GM12878 (cell line): ENCODE data around the gene PFN4. TPM values are rescaled to one million over a fixed set of nuclear protein-coding genes. Genes with fewer than 3 reads are reported as not detected.
A peak's percentile ranks its signal among the peaks of the same experiment; 100 is the strongest.

ENCODE experiments used
- DPF2 ChIP-seq: fragments of 450-650 bp; IDR thresholded peaks from 2 replicates; pipeline ENCODE4 v1.6.1; 2017; ENCODE audit warnings: mild to moderate bottlenecking
- EED ChIP-seq: sonication (generic); IDR thresholded peaks from 2 replicates; pipeline ENCODE4 v1.6.1; 2016; ENCODE audit warnings: antibody characterized with exemption, low read depth
- EP300 ChIP-seq, 2 experiments: fragments of 150-350 bp in 1 of 2; IDR thresholded peaks; 2 replicates each; pipeline ENCODE4 v1.6.1; 2011 to 2012; ENCODE audit warnings: low read depth in 2 of 2, low read length in 2 of 2, borderline replicate concordance in 1 of 2, improper control_type of control experiment in 1 of 2, inconsistent platforms in 1 of 2; ENCODE audit not compliant: control insufficient read depth in 1 of 2
- FOS ChIP-seq: IDR thresholded peaks from 3 replicates; pipeline ENCODE4 v1.6.1; 2011; ENCODE audit warnings: borderline replicate concordance; ENCODE audit not compliant: insufficient read length; ENCODE audit errors: extremely low read depth
- GABPA ChIP-seq: IDR thresholded peaks from 2 replicates; pipeline ENCODE4 v1.6.1; 2014; ENCODE audit warnings: antibody characterized with exemption, low read depth, mild to moderate bottlenecking, inconsistent platforms
- HDAC2 ChIP-seq: fragments of 200-600 bp; sonication (generic); IDR thresholded peaks from 2 replicates; pipeline ENCODE4 v1.6.1; 2017
- IKZF2 ChIP-seq, 2 experiments: fragments of 450-650 bp; IDR thresholded peaks; 2 replicates each; pipeline ENCODE4 v1.6.1; 2017; ENCODE audit warnings: mild to moderate bottlenecking in 2 of 2, moderate library complexity in 2 of 2
- KAT2A ChIP-seq: conservative IDR thresholded peaks from 2 replicates; pipeline ENCODE4 v1.6.1; 2011; ENCODE audit warnings: low read depth, low read length; ENCODE audit not compliant: control insufficient read depth
- MLLT1 ChIP-seq: fragments of 450-650 bp; IDR thresholded peaks from 2 replicates; pipeline ENCODE4 v1.6.1; 2016; ENCODE audit warnings: mild to moderate bottlenecking
- NR2F1 ChIP-seq: fragments of 450-650 bp; conservative IDR thresholded peaks from 2 replicates; pipeline ENCODE4 v1.6.1; 2017; ENCODE audit warnings: mild to moderate bottlenecking
- PRDM15 ChIP-seq: fragments of 450-650 bp; formaldehyde crosslinking; IDR thresholded peaks from 2 replicates; pipeline ENCODE4 v1.4.0; 2020; ENCODE audit warnings: mild to moderate bottlenecking, moderate library complexity
- STAT1 ChIP-seq: fragments of 450-650 bp; conservative IDR thresholded peaks from 2 replicates; pipeline ENCODE4 v1.6.1; 2014; ENCODE audit warnings: antibody characterized with exemption, mild to moderate bottlenecking
- SUPT20H ChIP-seq: IDR thresholded peaks from 2 replicates; pipeline ENCODE4 v1.6.1; 2011; ENCODE audit warnings: low read depth, mild to moderate bottlenecking, low read length, moderate library complexity, borderline replicate concordance; ENCODE audit not compliant: control insufficient read depth
- TBL1XR1 ChIP-seq: IDR thresholded peaks from 2 replicates; pipeline ENCODE4 v1.6.1; 2012; ENCODE audit warnings: low read depth, low read length, improper control_type of control experiment
- TCF3 ChIP-seq: IDR thresholded peaks from 2 replicates; pipeline ENCODE4 v1.6.1; 2012; ENCODE audit warnings: low read depth, mild to moderate bottlenecking, low read length, borderline replicate concordance; ENCODE audit not compliant: insufficient read depth
- ZNF384 ChIP-seq: IDR thresholded peaks from 2 replicates; pipeline ENCODE4 v1.6.1; 2012; ENCODE audit warnings: low read depth, mild to moderate bottlenecking, low read length, improper control_type of control experiment, borderline replicate concordance
- polyA plus RNA-seq, 11 experiments: library from polyadenylated mRNA; depleted of rRNA in 4 of 11; unstranded in 6 of 11; stranded (reverse) in 5 of 11; fragments of >200 nt; fragmentation: Nextera tagmentation in 4 of 11; fragmentation: Illumina TruSeq in 1 of 11; extraction: Ambion mirVana in 4 of 11; extraction: Trizol in 1 of 11; gene quantifications; 1 replicate in 1 of 11; 2 replicates in 10 of 11; pipeline versions ENCODE4 v1.2.1 to v1.2.3, GENCODE V29; 2011 to 2016; ENCODE audit warnings: inconsistent platforms in 2 of 11, missing spikeins in 2 of 11, low read depth in 1 of 11
- total RNA-seq, 4 experiments: library from RNA; depleted of rRNA in 3 of 4; stranded (reverse); fragments of >200 nt in 3 of 4; fragmentation: Illumina TruSeq in 1 of 4; extraction: Trizol in 1 of 4; gene quantifications; 2 replicates each; pipeline versions ENCODE4 v1.2.1 to v1.2.3, GENCODE V29; 2013 to 2021
- TF ChIP-seq, protein P1 (sequence below): fragments of 450-650 bp; conservative IDR thresholded peaks from 2 replicates; pipeline ENCODE4 v1.6.1; 2017; ENCODE audit warnings: mild to moderate bottlenecking, moderate library complexity
- TF ChIP-seq, protein P2 (sequence below): fragments of 450-650 bp; IDR thresholded peaks from 2 replicates; pipeline ENCODE4 v1.6.1; 2017; ENCODE audit warnings: low read depth, mild to moderate bottlenecking, moderate library complexity
- TF ChIP-seq, protein P3 (sequence below): fragments of 450-650 bp; IDR thresholded peaks from 2 replicates; pipeline ENCODE4 v1.6.1; 2014; ENCODE audit warnings: mild to moderate bottlenecking

Gene PFN4
- total and polyA plus RNA-seq, 10 of the 15 experiments (the other 5 are each of a cell fraction or from before 2014, with no cell fraction given) = 0.12 to 2.1 (median 1.0) TPM

GRCh38 chr2:24084386-24085199 is 38.5 kb downstream of the PFN4 start, which contains the start of gene TP53I3 (continued):
- TF ChIP-seq, protein P1, sequence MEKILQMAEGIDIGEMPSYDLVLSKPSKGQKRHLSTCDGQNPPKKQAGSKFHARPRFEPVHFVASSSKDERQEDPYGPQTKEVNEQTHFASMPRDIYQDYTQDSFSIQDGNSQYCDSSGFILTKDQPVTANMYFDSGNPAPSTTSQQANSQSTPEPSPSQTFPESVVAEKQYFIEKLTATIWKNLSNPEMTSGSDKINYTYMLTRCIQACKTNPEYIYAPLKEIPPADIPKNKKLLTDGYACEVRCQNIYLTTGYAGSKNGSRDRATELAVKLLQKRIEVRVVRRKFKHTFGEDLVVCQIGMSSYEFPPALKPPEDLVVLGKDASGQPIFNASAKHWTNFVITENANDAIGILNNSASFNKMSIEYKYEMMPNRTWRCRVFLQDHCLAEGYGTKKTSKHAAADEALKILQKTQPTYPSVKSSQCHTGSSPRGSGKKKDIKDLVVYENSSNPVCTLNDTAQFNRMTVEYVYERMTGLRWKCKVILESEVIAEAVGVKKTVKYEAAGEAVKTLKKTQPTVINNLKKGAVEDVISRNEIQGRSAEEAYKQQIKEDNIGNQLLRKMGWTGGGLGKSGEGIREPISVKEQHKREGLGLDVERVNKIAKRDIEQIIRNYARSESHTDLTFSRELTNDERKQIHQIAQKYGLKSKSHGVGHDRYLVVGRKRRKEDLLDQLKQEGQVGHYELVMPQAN = 0 out of 2 replicates have a peak, but pooled peaks have one; percentile 2
- TF ChIP-seq NR2F1 (peak; percentile 62), STAT1 (no peak), GABPA (no peak), HDAC2 (no peak), DPF2 (0 out of 2 replicates have a peak, but pooled peaks have one; percentile 51), SUPT20H (no peak), IKZF2 (IDR thresholded peaks at IDR 0.05) (peak; percentile 78 to 88), TBL1XR1 (no peak), FOS (no peak), EP300 (IDR thresholded peaks at IDR 0.05; ENCODE audit: borderline replicate concordance in 1 of 2, control insufficient read depth in 1 of 2, low read depth in 2 of 2, low read length in 2 of 2) (0 out of 4 replicates have a peak, but pooled peaks of 1 of the 2 experiments have one; percentile 9), MLLT1 (no peak), EED (peak; percentile 92), ZNF384 (no peak), KAT2A (no peak), PRDM15 (no peak), TCF3 (0 out of 2 replicates have a peak, but pooled peaks have one; percentile 3)
- TF ChIP-seq, protein P2, sequence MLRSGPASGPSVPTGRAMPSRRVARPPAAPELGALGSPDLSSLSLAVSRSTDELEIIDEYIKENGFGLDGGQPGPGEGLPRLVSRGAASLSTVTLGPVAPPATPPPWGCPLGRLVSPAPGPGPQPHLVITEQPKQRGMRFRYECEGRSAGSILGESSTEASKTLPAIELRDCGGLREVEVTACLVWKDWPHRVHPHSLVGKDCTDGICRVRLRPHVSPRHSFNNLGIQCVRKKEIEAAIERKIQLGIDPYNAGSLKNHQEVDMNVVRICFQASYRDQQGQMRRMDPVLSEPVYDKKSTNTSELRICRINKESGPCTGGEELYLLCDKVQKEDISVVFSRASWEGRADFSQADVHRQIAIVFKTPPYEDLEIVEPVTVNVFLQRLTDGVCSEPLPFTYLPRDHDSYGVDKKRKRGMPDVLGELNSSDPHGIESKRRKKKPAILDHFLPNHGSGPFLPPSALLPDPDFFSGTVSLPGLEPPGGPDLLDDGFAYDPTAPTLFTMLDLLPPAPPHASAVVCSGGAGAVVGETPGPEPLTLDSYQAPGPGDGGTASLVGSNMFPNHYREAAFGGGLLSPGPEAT = peak; percentile 15; the same call in 1 of the 2 replicates
- TF ChIP-seq, protein P3, sequence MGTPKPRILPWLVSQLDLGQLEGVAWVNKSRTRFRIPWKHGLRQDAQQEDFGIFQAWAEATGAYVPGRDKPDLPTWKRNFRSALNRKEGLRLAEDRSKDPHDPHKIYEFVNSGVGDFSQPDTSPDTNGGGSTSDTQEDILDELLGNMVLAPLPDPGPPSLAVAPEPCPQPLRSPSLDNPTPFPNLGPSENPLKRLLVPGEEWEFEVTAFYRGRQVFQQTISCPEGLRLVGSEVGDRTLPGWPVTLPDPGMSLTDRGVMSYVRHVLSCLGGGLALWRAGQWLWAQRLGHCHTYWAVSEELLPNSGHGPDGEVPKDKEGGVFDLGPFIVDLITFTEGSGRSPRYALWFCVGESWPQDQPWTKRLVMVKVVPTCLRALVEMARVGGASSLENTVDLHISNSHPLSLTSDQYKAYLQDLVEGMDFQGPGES = no peak
